GM19372 (cell line): Measurements from ENCODE around the gene ARHGEF40.
A peak's percentile ranks its signal among the peaks of the same experiment; 100 is the strongest.

Experiments used
- ATAC-seq: cut with Tn5 transposase; IDR thresholded peaks from one replicate; pipeline ENCODE4 v1.9.1; 2021; ENCODE audit warnings: mild to moderate bottlenecking, low read depth, moderate library complexity; ENCODE audit not compliant: unreplicated experiment

The ARHGEF40 gene

GRCh38 chr14:21058903-21059302 lies 11.2 kb upstream of the ARHGEF40 start:
- no peak for ATAC-seq

GRCh38 chr14:21059842-21060613 lies 10.1 kb upstream of the ARHGEF40 start:
- ATAC-seq = no peak

- no peak for ATAC-seq
These were observed 9.3 kb upstream of the ARHGEF40 start for GRCh38 chr14:21060614-21061346.

DNA sequence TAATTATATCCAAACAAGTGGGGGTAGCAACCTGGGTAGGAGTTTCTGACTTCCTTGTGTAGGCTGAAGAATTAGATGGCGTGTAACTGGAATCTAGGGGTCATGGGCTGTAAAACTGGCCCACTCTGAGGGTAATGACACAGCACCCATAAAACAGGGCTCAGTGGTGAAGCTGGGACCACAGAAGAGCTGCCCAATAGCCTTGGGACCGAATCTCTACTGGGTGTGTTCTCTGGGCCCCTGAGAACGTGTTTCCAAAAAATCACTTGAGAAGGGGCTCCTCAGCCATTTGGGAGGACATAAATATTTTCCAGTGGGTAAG lies 8.8 kb upstream of the ARHGEF40 start:
- ATAC-seq = no peak

DNA sequence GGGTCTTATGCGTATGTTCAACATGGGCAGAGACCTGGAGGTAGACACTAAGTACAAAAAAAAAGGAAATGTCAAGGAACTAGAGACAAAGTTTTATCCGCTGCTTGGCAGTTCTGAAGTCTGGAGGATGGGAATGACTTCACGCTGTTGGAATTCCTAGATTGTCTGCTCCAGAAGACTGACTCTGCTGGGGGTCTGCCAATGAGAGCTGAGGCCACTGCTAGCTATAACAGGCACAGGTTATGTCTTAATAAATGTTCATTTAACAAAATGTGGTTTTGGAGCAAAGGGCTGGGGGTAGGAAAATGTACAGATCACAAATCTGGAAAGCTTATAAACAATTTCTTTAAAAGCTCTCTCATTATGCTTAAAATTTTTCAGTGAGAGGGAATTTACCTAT lies 6.6 kb upstream of the ARHGEF40 start:
- no peak for ATAC-seq

GRCh38 chr14:21066882-21067502 lies 3.1 kb upstream of the ARHGEF40 start:
- no peak for ATAC-seq

GRCh38 chr14:21068521-21069387 lies 1.4 kb upstream of the ARHGEF40 start:
- ATAC-seq = no peak

DNA sequence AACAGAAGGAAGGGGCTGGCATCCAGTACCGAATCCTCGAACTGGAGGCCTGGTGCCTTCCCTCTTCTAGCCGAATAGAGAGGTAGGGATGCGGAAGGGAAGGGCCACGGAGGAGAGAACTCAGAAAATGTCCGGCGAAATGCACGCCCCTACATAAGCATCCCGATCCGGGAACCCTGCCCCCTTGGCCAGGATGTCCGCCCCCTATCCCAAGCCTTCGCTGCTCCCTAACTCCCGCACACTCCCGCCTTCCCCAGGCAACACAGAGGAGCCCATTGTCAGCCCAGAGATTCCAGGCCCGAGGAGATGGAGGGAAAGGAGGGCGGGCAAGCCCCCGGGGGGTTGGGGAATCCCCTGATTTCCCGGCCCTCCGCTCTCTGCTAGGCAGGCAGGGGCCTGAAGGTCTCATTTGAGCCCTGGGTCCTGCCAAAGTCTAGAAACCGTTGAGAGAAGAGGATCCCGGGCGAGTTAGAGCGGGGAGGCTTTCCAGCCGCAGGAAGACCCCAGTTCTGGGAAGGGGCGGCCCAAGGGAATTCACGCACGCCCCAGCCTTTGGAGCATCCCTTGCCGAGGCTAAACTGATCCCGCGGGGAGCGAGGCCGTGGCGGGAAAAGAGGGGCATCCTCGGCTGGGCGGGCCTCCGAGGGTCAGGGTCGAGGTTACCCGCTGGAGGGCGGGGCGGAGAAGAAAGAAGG lies 569 bp upstream of the ARHGEF40 start:
- no peak for ATAC-seq

GRCh38 chr14:21070610-21071224 lies 613 bp downstream of the ARHGEF40 start:
- ATAC-seq = peak; percentile 11

- ATAC-seq = peak; percentile 47
These were observed 1.3 kb downstream of the ARHGEF40 start for GRCh38 chr14:21071225-21072030.

DNA sequence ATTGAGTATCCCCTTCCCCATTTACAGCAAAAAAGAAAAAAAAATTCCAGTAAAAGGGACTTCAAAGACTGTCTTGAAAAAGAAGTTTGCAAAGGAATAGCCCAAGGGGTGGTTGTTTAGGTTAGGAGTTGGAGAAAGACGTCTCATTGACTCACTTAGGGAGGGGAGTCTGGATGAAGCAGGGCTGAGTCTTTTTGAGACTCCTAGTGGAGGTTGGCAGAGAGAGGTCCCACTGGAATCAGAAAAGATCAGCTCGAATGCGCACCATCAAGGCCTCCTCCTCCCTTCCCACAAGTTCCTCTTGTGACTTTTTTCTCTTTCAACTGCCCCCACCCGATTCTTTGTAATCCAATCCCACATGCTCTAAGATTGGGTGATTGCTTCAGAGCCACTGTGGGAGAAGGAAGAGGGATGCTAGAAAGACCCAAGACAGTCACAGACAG lies 1.9 kb downstream of the ARHGEF40 start:
- no peak for ATAC-seq

- no peak for ATAC-seq
These were observed 2.8 kb downstream of the ARHGEF40 start for GRCh38 chr14:21072781-21073339.

DNA sequence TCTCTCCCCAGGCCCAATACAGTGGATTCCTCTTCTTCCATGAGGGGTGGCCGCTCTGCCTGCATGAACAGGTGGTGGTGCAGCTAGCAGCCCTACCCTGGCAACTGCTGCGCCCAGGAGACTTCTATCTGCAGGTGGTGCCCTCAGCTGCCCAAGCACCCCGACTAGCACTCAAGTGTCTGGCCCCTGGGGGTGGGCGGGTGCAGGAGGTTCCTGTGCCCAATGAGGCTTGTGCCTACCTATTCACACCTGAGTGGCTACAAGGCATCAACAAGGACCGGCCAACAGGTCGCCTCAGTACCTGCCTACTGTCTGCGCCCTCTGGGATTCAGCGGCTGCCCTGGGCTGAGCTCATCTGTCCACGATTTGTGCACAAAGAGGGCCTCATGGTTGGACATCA lies 3.8 kb downstream of the ARHGEF40 start:
- ATAC-seq = no peak

DNA sequence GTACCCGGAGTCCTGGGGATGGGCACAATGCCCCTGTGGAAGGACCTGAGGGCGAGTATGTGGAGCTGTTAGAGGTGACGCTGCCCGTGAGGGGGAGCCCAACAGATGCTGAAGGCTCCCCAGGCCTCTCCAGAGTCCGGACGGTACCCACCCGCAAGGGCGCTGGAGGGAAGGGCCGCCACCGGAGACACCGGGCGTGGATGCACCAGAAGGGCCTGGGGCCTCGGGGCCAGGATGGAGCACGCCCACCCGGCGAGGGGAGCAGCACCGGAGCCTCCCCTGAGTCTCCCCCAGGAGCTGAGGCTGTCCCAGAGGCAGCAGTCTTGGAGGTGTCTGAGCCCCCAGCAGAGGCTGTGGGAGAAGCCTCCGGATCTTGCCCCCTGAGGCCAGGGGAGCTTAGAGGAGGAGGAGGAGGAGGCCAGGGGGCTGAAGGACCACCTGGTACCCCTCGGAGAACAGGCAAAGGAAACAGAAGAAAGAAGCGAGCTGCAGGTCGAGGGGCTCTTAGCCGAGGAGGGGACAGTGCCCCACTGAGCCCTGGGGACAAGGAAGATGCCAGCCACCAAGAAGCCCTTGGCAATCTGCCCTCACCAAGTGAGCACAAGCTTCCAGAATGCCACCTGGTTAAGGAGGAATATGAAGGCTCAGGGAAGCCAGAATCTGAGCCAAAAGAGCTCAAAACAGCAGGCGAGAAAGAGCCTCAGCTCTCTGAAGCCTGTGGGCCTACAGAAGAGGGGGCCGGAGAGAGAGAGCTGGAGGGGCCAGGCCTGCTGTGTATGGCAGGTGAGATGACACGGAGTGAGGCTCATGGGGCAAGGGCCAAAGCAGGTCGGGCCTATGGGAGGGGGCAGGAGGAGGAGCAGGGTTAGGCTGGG lies 4.5 kb downstream of the ARHGEF40 start:
- no peak for ATAC-seq

DNA sequence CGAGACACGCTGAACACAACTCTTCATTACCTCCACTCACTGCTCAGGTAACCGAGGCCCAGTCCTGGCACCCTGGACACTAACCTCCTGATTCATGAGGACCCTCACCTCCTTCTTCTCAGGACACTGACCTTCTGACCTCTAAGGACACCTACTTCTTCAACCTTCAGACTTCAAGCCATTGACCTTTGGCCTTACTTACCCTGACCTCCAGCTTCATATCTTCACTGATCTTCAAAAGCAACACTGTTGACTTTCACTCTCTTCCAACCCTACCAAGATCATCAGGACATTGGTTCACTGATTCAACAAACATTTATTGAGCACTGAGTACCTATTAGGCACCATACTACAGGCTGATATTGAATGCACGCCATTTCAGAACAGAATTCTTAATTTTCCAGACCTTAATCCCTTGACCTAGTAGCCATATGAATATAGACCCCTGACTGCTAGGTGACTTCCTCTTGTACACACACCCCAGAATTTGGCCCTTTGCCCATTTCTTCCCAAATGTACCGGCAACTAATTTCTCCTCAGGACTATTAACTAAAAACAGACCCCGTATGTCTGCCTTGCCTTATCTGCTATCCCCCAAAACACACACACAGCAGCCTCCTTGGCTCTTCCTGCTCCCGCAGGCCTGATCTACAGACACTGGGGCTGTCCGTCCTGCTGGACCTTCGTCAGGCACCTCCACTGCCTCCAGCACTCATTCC lies 5.8 kb downstream of the ARHGEF40 start:
- ATAC-seq = no peak

- ATAC-seq = no peak
These were observed 7.6 kb downstream of the ARHGEF40 start for GRCh38 chr14:21077672-21078071.

DNA sequence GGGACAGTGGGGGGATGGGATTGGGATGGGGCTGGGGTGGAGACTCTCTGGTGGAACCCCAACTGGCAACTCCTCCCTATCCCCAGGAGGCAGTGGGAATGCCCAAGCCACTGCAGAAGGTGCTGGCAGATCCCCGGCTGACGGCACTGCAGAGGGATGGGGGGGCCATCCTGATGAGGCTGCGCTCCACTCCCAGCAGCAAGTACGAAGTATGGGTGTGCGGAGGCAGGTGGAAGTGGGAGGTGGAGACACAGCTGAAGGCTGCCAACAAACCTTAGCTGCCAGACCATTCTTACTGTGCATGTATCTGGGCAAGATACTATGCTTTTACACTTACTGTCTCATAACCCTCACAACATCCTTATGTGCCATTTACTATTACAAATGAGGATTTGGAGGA lies 8.2 kb downstream of the ARHGEF40 start:
- no peak for ATAC-seq
